GM23248 (cell line): Measurements from ENCODE around the gene ERCC6L.

Experiments used
- EZH2 ChIP-seq: fragments of 200-600 bp; sonication (generic); IDR thresholded peaks from 2 replicates; pipeline ENCODE4 v1.6.1; 2018; ENCODE audit warnings: antibody characterized with exemption, mild to moderate bottlenecking; ENCODE audit not compliant: insufficient read depth, poor library complexity, severe bottlenecking
- EZH2phosphoT487 ChIP-seq: fragments of 200-600 bp; sonication (generic); IDR thresholded peaks from 2 replicates; pipeline ENCODE4 v1.6.1; 2018; ENCODE audit warnings: antibody characterized with exemption, moderate library complexity, mild to moderate bottlenecking, low read depth; ENCODE audit not compliant: insufficient read depth

DNA sequence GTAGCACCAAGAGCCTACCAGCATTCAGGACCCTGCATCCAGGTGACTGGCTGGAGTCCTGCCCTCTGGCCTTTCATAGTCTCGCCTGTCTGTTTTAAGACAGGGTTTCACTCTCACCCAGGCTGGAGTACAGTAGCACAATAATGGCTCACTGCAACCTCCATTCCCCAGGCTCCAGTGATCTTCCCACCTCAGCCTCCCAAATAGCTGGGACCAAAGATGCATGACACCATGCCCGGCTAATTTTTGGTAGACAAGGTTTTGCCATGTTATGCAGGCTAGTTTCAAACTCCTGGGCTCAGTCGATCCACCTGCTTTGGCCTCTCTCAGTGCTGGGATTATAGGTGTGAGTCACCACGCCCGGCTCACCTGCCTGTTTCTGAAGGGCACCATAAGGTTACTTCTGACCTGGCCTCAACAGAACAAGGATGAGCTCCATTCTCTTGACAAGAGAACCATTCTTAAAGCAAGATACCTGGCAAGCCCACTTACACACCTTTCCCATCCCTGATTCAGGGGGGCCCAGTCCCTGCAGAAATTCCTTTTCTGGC is 31.6 kb upstream of the ERCC6L start:
- TF ChIP-seq EZH2 (no peak), EZH2phosphoT487 (no peak)
